Left lung (tissue), 10 donors: ENCODE data around the gene RPL37. TPM values are rescaled to one million over a fixed set of nuclear protein-coding genes. Genes with fewer than 3 reads are reported as not detected.
"Not testable (repeated sequence)": the region's sequence is repeated elsewhere in the genome, so short reads cannot be mapped to it uniquely, and the experiment has no call there.

Source experiments
- ATAC-seq: fragments of 200-7000 bp; cut with Tn5 transposase; one replicate; pipeline ENCODE4 v1.9.1; 2020; ENCODE audit warnings: moderate library complexity
- DNase-seq, 4 donors: peaks; one replicate each; pipeline ENCODE4 v3.0.0-alpha.2; 2013 to 2020
- H3K27ac ChIP-seq, 2 donors: fragments of 200-600 bp; sonication (generic) in 1 of 2; one replicate each; pipeline versions ENCODE4 v1.5.0 to v1.8.0; 2020 to 2021
- H3K27me3 ChIP-seq, 2 donors: fragments of 200-600 bp; sonication (generic) in 1 of 2; one replicate each; pipeline versions ENCODE4 v1.5.0 to v1.8.0; 2020 to 2021
- H3K36me3 ChIP-seq, 2 donors: fragments of 200-600 bp; sonication (generic) in 1 of 2; one replicate each; pipeline versions ENCODE4 v1.5.0 to v1.8.0; 2020 to 2021
- H3K4me1 ChIP-seq, 2 donors: fragments of 200-600 bp; one replicate each; pipeline ENCODE4 v1.8.0; 2021
- H3K4me3 ChIP-seq, 2 donors: fragments of 200-600 bp; sonication (generic) in 1 of 2; one replicate each; pipeline versions ENCODE4 v1.5.0 to v1.8.0; 2020 to 2021; ENCODE audit warnings: mild to moderate bottlenecking in 1 of 2
- H3K9me3 ChIP-seq, 2 donors: fragments of 200-600 bp; sonication (generic) in 1 of 2; one replicate each; pipeline versions ENCODE4 v1.5.0 to v1.8.0; 2020 to 2021
- CTCF ChIP-seq, 2 donors: fragments of 200-600 bp; sonication (generic) in 1 of 2; IDR thresholded peaks; one replicate each; pipeline versions ENCODE4 v1.5.0 to v1.8.0; 2021; ENCODE audit warnings: antibody characterized with exemption in 2 of 2
- intact Hi-C, 2 donors: fragments of 100-400 bp; cut with DNase I; formaldehyde crosslinking; loops; one replicate each; pipeline versions ENCODE4 v1.11.2 to v1.14.2; 2022
- polyA plus RNA-seq, 6 donors: library from polyadenylated mRNA; unstranded; fragments of 120-200 nt; gene quantifications; one replicate each; pipeline ENCODE4 v1.2.1, GENCODE V29; 2013; ENCODE audit not compliant: insufficient read length in 6 of 6
- total RNA-seq, 2 donors: library from RNA; stranded (reverse); fragmentation: NEBNext Ultra II Directional; extraction: Animal tissue kit (Norgen Biotek cat#: 25700); gene quantifications; one replicate each; pipeline ENCODE4 v1.2.1, GENCODE V29; 2021
- donor health status: DM: no; HTN: yes; CAD: no.
- donor health status: DM: no; HTN: no; CAD: no.

RPL37 gene
- total and polyA plus RNA-seq, 8 donors: 941 to 2,731 (median 2,301) TPM

GRCh38 chr5:40826489-40827187 is 8.4 kb downstream of the RPL37 start:
- no peak for TF ChIP-seq CTCF (IDR thresholded peaks at IDR 0.05)
- no peak overlapping the region for H3K4me3 ChIP-seq
- H3K4me1 ChIP-seq: peaks cover 0 to 2% of the 10 kb centered on the region in 2 donors
- ATAC-seq (no peak), DNase-seq (no peak)
- no peaks in the 10 kb centered on the region for H3K9me3 ChIP-seq
- intact Hi-C loops: no loop called here
- peaks cover 0 to 63% of the 10 kb centered on the region in 2 donors for H3K36me3 ChIP-seq
- H3K27me3 ChIP-seq: no peaks in the 10 kb centered on the region
- no peak overlapping the region for H3K27ac ChIP-seq

GRCh38 chr5:40825461-40826043 is 9.5 kb downstream of the RPL37 start:
- H3K27me3 ChIP-seq, ATAC-seq, DNase-seq, intact Hi-C loops, H3K4me1 ChIP-seq, H3K27ac ChIP-seq, H3K9me3 ChIP-seq, H3K4me3 ChIP-seq: not testable (repeated sequence)
- peaks cover 0 to 52% of the 10 kb centered on the region in 2 donors for H3K36me3 ChIP-seq

- no peaks in the 10 kb centered on the region for H3K4me1 ChIP-seq
- intact Hi-C loops: no loop called here
- peaks cover 0 to 31% of the 10 kb centered on the region in 2 donors for H3K36me3 ChIP-seq
- H3K27me3 ChIP-seq: no peaks in the 10 kb centered on the region
- no peak for ATAC-seq
- H3K9me3 ChIP-seq: no peaks in the 10 kb centered on the region
- DNase-seq: no peak
- no peak for TF ChIP-seq CTCF (IDR thresholded peaks at IDR 0.05)
- H3K4me3 ChIP-seq: no peak overlapping the region
- H3K27ac ChIP-seq: no peak overlapping the region
Observed at GRCh38 chr5:40823459-40823858, 11.6 kb downstream of the RPL37 start.

GRCh38 chr5:40813698-40814281 is 21.2 kb downstream of the RPL37 start:
- Histone ChIP-seq H3K9me3 (no peaks in the 10 kb centered on the region), H3K27ac (no peak overlapping the region), H3K4me1 (no peaks in the 10 kb centered on the region), H3K36me3 (no peaks in the 10 kb centered on the region), H3K4me3 (no peak overlapping the region), H3K27me3 (no peaks in the 10 kb centered on the region)
- ATAC-seq (no peak), DNase-seq (no peak)
- intact Hi-C loops: no loop called here
- no peak for TF ChIP-seq CTCF (IDR thresholded peaks at IDR 0.05)

- intact Hi-C loops: no loop called here
- no peaks in the 10 kb centered on the region for H3K36me3 ChIP-seq
- H3K27me3 ChIP-seq: no peaks in the 10 kb centered on the region
- H3K4me3 ChIP-seq: no peak overlapping the region
- no peaks in the 10 kb centered on the region for H3K4me1 ChIP-seq
- DNase-seq: no peak
- no peaks in the 10 kb centered on the region for H3K9me3 ChIP-seq
- ATAC-seq: no peak
- TF ChIP-seq CTCF (IDR thresholded peaks at IDR 0.05): no peak
- H3K27ac ChIP-seq: no peak overlapping the region
Observed at GRCh38 chr5:40812125-40812524, 22.9 kb downstream of the RPL37 start.
